ENCODE data around the gene SESN1.

SESN1 gene

GRCh38 chr6:109058620-109059019, 36.0 kb downstream of the SESN1 start:
- no peak for DNase-seq

- DNase-seq, result no peak
These were observed 38.0 kb downstream of the SESN1 start for GRCh38 chr6:109056661-109057060.

GRCh38 chr6:109055771-109056235, 38.8 kb downstream of the SESN1 start:
- DNase-seq, result no peak

- no peak for DNase-seq
These were observed 41.3 kb downstream of the SESN1 start for GRCh38 chr6:109053336-109053735.

GRCh38 chr6:109052852-109053251, 41.8 kb downstream of the SESN1 start:
- DNase-seq, result no peak

- DNase-seq, result no peak
These were observed 42.5 kb downstream of the SESN1 start for GRCh38 chr6:109052018-109052651.

GRCh38 chr6:109051301-109052017, 43.2 kb downstream of the SESN1 start:
- no peak for DNase-seq

GRCh38 chr6:109050447-109051102, 44.1 kb downstream of the SESN1 start:
- DNase-seq, result no peak

- no peak for DNase-seq
These were observed 44.6 kb downstream of the SESN1 start for GRCh38 chr6:109050012-109050411.

GRCh38 chr6:109048670-109049415, 45.8 kb downstream of the SESN1 start:
- DNase-seq, result no peak

GRCh38 chr6:109048176-109048575, 46.5 kb downstream of the SESN1 start:
- no peak for DNase-seq

- DNase-seq, result no peak
These were observed 49.2 kb downstream of the SESN1 start for GRCh38 chr6:109045493-109045892.

- no peak for DNase-seq
These were observed 54.9 kb downstream of the SESN1 start for GRCh38 chr6:109039795-109040194.

GRCh38 chr6:109038837-109039398, 55.7 kb downstream of the SESN1 start:
- DNase-seq, result no peak

- DNase-seq, result no peak
These were observed 57.9 kb downstream of the SESN1 start for GRCh38 chr6:109036574-109037294.

GRCh38 chr6:109034526-109034925, 60.1 kb downstream of the SESN1 start:
- DNase-seq, result no peak

GRCh38 chr6:109033655-109034054, 61.0 kb downstream of the SESN1 start:
- no peak for DNase-seq

- DNase-seq, result no peak
These were observed 63.2 kb downstream of the SESN1 start for GRCh38 chr6:109031416-109031815.

GRCh38 chr6:109029313-109029712, 65.3 kb downstream of the SESN1 start:
- DNase-seq, result no peak

- no peak for DNase-seq
These were observed 66.2 kb downstream of the SESN1 start for GRCh38 chr6:109028439-109028838.

GRCh38 chr6:109027964-109028363, 66.7 kb downstream of the SESN1 start:
- no peak for DNase-seq

GRCh38 chr6:109025639-109026038, 69.0 kb downstream of the SESN1 start:
- no peak for DNase-seq

Measured in cortex of kidney (tissue), 1 donor.